Measurements from ENCODE around the gene GLIS1.

DNA sequence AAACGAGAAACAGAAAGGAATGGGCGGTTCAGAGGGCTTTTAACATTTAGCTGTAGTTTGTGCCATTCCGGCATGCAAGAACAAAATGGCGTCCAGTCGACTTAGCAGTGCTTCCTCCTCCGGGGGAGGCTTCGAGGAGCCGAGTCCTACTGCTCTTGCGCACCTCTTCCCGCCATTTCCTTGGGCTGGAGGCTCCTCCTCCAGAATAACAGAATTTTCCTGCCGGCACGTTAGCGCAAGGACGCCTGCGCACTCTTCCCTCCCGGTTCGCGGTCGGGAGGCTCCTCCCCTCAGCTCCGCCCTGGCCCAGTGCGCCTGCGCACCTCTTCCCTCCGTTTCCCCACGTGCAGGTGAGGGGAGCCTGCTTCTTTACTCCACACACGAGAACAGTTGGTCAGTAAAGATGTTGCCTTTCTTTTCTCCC lies 278.7 kb downstream of the GLIS1 start:
- TF ChIP-seq, protein P1, sequence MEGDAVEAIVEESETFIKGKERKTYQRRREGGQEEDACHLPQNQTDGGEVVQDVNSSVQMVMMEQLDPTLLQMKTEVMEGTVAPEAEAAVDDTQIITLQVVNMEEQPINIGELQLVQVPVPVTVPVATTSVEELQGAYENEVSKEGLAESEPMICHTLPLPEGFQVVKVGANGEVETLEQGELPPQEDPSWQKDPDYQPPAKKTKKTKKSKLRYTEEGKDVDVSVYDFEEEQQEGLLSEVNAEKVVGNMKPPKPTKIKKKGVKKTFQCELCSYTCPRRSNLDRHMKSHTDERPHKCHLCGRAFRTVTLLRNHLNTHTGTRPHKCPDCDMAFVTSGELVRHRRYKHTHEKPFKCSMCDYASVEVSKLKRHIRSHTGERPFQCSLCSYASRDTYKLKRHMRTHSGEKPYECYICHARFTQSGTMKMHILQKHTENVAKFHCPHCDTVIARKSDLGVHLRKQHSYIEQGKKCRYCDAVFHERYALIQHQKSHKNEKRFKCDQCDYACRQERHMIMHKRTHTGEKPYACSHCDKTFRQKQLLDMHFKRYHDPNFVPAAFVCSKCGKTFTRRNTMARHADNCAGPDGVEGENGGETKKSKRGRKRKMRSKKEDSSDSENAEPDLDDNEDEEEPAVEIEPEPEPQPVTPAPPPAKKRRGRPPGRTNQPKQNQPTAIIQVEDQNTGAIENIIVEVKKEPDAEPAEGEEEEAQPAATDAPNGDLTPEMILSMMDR (optimal IDR thresholded peaks at IDR 0.05 in 1 of 3, IDR thresholded peaks at IDR 0.05 in 1 of 3, conservative IDR thresholded peaks at IDR 0.05 in 1 of 3; ENCODE audit: extremely low read depth in 1 of 3, insufficient read depth in 2 of 3, low read length in 3 of 3): no peak
- TF ChIP-seq EZH2 (IDR thresholded peaks at IDR 0.05; ENCODE audit: low read length): no peak

Measured in keratinocyte (primary cell).